D341Med (cell line): ENCODE measurements around the gene SEMA3B.
A peak's percentile ranks its signal among the peaks of the same experiment; 100 is the strongest.
"Not testable (repeated sequence)": the region's sequence is repeated elsewhere in the genome, so short reads cannot be mapped to it uniquely, and the experiment has no call there.

ENCODE experiments used
- DNase-seq: peaks from one replicate; pipeline ENCODE4 v3.0.0; 2012; ENCODE audit warnings: low spot score

The SEMA3B gene

GRCh38 chr3:50258979-50259378 is 10.0 kb upstream of the SEMA3B start:
- no peak for DNase-seq

GRCh38 chr3:50259432-50260026 is 9.4 kb upstream of the SEMA3B start:
- no peak for DNase-seq

GRCh38 chr3:50260027-50260941 is 8.7 kb upstream of the SEMA3B start:
- DNase-seq = peak; percentile 98

DNA sequence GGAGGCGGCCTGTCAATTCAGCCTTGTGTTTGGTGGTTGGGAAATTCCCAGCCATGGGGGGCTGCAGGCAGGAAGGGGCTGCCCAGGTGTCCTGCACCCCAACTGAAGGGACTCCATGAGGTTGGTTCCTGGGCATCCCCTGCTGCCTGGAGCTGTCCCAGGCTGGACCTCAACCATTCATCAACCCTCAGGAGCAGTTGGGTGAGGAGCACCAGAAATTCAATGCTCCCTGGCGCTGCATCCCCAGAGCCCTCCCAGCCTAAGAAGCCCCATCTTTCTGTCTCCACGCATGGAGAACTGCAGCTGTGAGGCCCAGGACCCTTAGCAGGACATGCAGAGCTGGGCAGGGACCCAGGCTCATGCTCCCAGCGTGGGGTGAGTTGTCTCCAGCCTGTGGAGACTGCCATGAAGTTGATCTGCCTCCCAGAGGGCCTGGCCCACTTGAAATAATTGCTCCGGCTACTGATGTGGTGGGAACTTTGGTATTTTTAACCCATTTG is 8.0 kb upstream of the SEMA3B start:
- no peak for DNase-seq

DNA sequence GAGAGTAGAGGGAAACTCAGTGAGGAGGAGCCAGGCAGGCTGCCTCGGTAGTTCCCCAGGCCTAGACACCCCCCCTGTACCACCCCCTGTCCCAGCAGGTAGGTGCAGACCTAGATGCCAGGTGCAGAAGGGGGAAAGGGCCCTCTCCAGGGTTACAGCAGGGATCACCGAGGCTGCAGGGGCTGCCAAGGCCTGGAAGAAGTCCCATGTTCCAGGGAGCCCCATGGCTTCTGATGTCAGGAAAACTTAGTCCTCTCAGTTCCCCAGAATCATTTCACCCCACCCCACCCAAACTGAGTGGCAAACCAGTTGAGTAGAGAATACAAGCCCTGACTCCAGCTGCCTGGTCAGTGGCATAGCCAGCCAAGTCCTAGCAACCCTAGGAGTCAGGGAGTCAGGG is 7.4 kb upstream of the SEMA3B start:
- no peak for DNase-seq

DNA sequence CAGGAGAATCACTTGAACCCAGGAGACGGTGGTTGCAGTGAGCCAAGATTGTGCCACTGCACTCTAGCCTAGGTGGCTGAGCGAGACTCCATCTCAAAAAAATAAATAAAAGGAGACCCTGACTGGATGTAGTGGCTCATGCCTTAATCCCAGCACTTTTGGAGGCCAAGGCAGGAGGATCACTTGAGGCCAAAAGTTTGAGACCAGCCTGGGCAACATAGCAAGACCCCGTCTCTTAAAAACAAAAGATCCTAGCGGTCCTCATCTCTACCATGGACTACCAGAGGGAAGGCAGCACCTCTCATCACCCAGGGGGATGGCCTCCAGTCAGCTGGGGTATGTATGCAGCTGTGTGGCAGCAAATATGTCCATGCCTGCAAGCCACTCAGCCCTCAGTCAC is 6.7 kb upstream of the SEMA3B start:
- DNase-seq = not testable (repeated sequence)

- no peak for DNase-seq
Measured at GRCh38 chr3:50262778-50263177, 6.2 kb upstream of the SEMA3B start.

DNA sequence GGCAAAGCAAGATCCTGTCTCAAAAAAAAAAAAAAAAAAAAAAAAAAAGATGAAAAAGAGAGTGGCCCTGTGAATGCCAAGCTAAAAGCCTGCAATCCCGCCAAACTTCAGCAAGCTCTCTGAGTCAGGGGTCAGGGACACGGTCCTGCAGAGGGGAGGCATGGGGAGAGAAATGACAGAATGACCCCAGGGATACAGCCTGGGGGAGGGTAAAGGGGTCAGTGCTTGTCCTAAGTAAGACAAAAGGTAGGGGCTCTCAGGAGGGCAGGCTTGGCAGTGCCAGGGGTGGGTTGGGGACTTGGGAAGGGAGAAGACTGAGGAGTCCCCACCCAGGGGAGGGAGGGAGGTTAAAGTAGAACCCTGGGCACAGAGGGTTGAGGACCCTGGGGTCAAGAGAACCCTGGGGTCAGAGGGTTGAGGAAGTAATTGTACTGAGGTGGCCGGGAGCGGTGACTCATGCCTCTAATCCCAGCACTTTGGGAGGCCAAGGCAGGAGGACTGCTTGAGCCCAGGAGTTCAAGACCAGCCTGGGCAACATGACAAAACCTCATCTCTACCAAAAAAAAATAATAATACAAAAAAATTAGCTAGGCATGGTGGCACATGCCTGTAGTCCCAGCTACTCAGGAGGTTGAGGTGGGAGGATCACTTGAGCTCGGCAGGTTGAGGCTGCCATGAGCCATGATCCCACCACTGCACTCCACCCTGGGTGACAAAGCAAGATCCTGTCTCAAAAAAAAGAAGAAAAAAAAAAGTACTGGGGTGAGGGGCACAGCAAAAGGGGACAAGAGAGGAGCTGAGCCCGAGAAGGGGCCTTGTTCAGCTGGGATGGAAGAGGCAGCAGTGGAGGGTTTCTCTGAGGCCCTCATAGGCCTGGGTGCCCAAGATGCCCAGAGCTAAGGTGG is 5.2 kb upstream of the SEMA3B start:
- DNase-seq = no peak

DNA sequence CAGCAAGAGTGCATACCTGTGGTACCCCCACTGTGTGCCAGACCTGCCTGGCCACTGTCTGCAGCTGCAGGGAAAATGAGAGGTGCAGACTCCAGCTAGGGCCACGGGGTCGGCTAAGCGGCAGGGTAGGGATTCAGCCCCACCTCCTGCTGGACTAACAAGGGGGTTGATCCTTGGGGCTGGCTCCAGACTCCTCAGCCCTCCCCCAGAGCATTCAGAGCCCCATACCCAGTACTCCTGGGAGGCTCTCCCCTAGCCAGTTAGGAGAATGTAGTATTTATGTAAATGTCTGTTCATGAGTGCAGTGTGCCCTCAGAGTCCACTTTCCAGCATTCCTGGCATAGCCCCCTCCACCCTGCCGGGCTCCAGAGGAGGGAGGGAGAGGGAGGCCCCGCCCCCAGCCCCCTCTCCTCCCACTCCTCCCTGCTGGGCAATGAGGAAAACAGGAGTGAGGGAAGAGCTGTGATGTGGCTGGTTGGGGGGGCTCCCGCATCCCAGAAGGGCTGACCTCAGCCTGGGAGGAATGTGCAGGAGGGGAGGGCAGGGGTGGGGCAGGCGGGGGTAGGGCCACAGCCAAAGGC is 4.5 kb upstream of the SEMA3B start:
- no peak for DNase-seq

GRCh38 chr3:50264964-50265485 is 3.9 kb upstream of the SEMA3B start:
- DNase-seq = no peak

DNA sequence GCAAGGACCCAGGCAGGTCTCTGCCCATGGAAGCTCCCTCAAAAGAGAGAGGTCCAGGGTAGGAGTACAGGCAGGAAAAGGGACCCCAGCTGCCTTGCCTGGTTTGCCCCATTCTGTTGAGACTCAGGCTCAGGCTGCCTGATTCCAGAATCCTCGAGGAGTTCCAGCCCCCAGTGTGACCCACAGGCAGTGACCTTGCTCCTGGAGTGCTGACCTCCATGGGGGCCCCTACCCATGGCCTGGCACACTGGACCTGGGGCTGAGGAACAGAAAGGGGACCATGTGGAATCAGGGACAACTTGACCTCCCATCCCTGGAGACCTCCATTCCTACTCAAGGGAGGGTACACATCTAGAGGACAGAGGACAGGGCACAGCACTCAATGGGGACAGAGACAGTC is 3.4 kb upstream of the SEMA3B start:
- no peak for DNase-seq

DNA sequence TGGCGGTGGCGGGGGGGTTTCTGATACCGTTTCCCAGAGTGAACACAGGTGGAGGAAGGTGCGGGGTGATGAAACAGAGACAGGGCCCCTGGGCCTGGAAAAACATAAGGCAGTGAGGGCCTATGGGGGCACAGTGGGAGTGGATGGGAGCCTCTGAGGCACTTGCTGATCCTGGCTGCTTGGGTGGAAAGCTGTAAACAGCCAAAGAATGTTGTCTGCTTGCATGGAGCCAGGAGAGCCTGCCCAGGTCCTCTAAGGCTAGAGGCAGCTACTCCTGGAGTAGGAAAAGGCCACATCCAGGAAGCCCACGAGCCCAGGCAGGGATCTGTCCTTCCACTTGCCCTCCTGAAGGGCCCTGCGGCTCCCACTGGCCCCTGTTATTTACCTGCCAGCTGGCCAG is 2.9 kb upstream of the SEMA3B start:
- DNase-seq = no peak

DNA sequence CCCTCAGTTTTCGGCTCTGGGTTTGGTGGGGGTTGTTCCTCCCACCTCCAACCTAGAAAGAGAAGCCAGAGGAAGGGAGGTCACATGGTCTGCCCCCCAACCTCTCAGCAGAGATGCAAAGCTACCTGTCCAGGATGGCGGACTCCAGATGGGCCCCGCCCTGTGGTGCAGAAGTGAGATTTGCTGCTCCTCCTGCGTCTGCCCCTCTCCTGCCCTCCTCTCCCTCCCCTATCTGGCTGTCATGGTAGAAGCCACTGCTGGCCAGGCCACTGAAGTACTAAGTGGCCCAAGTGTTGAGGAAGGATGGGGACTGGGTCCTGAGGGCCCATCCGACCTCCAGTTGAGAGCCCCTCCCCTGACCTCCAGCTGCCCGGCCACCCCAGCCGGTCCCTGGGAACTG is 2.1 kb upstream of the SEMA3B start:
- DNase-seq = no peak

DNA sequence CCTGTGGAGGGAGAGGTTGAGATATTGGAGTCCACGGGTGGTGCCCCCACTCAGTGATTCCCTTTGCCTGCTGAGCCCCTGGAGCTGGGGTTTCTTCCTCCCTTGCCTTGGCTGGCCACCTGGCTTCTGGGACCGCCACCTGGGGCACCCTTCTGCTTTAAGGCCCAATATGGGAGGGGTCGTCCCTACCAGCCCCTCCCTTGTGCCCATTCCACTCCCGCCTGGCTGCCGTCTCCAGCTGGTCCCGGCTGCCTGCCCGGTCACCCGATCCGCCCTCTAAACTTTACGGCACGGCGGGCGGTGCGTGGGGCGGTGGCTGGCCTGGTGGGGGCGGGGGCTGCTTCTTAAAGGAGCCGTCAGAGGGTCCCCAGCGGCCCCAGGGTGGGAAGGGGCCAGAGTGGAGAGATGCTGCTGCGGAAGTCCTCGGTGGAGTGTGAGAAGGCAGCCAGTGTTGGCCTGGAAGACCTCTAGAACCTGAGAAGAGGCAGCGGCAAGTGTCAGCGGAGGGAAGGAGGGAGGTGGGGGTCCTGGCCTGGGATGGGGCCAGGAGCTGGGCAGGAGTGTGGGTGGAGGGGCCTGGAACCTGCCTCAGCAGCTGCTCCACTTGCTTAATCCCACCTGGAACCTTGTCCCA is 1.6 kb upstream of the SEMA3B start:
- peak; percentile 49 for DNase-seq

DNA sequence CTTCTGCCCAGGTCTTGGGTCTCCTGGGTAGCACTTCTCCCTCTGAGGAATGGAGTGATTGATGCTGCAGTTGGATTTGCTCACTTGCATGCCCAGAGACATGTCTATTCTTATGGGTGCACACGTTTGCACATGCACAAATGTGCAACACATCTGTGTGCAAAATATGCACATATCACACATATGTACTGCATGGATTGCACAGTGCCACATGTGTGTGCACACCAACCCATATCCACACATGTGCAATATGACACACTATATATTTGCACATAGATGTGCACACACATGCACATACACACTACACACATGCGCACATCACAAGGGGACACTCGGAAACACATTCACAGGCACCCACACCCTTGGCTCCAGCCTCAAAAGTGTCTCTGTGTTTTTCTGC is 671 bp upstream of the SEMA3B start:
- DNase-seq = no peak

DNA sequence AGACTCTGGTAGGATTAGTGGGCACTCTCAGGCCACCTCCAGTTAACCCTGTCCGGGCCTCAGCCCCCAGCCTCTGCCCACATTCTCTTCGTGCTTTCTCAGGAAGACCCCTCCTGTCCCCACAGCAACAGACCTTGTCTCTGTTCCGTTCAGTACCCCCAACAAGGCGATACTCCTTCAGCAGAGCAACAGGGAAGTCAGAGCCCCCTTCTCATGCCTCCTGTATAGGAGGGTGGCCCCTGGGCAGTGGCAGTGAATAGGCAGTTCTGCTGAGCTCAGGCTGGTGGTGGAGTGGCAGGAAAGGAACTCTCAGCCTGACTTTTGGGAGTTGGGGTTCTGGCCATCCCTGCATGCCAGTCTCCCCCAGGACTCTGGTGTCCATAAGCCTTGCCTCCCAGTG is 513 bp downstream of the SEMA3B start:
- no peak for DNase-seq

- no peak for DNase-seq
Measured at GRCh38 chr3:50269977-50270413, 1.0 kb downstream of the SEMA3B start.

DNA sequence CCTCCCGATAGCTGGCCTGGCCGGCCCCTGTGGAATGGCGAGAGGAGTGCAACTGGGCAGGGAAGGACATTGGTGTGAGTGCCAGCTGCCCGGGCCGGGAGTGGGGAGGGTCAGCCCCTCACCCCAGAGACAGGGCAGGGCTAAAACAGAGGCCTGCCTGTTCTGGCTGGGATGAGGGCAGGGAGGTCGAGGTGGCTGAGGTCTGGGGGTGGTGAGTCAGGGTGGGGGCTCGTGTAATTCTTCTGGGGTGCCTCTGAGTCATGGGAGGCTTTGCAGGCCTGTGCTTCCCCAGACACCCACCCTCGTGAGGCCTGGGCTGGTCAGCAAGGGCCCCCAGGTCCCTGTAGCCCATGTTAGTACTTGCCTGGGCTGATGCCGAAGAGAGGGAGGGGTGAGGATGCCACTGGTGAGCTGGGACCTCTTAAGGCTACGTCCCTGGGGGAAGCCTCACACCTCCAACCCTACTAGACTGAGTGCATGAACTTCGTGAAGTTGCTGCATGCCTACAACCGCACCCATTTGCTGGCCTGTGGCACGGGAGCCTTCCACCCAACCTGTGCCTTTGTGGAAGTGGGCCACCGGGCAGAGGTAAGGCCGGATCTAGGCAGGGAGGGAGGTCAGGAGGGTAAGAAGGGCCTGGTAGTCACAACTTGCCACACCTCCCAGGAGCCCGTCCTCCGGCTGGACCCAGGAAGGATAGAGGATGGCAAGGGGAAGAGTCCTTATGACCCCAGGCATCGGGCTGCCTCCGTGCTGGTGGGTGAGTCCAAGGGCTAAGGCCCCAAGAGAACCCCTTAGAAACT is 1.7 kb downstream of the SEMA3B start:
- DNase-seq = no peak

DNA sequence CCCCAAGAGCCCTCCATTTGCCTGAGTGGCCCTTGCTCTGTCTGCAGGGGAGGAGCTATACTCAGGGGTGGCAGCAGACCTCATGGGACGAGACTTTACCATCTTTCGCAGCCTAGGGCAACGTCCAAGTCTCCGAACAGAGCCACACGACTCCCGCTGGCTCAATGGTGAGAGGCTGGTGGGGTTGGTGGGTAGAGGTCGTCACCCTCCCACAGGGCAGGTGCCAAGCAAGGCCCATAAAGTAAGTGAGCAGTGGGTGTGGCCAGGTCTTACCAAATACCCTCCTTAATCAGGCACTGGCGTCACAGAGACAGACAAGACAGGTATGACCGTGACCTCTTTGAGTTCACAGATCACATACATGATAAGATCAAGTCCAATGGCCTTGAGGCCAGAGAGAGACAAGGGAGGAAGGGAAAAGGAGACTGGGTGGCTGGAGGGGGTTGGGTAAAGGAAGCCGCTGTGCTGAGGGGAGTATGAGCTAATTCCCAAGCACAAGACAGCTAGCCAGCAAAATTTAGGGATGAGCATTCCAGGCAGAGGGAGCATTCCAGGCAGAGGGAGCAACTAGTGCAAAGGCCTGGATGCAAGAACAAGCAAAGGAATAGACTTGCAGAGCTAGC is 2.5 kb downstream of the SEMA3B start:
- DNase-seq = no peak

GRCh38 chr3:50272538-50272910 is 3.6 kb downstream of the SEMA3B start:
- DNase-seq = not testable (repeated sequence)
